Panc1 (cell line): ENCODE data around the gene VAT1. TPM values are rescaled to one million over a fixed set of nuclear protein-coding genes. Genes with fewer than 3 reads are reported as not detected.

ENCODE experiments used
- ATAC-seq: fragments of 200-7000 bp; cut with Tn5 transposase; 2 replicates; pipeline ENCODE4 v1.9.1; 2020; ENCODE audit warnings: mild to moderate bottlenecking, moderate library complexity
- BruUV-seq: library from RNA; stranded (reverse); fragments of 400-500 nt; replicated peaks from 2 replicates; lab custom pipeline; 2021; lab: Mats Ljungman, UMichigan
- CTCF ChIA-PET: fragments of 300-600 bp; sonication (Branson Sonifier 250); formaldehyde crosslinking; loops from one replicate; lab custom pipeline; 2022; ENCODE audit warnings: antibody characterized with exemption; lab: Charles Lee
- POLR2A ChIA-PET: fragments of 300-600 bp; sonication (Branson Sonifier 250); formaldehyde crosslinking; loops from one replicate; lab custom pipeline; 2022; ENCODE audit warnings: antibody characterized with exemption; lab: Charles Lee
- DNase-seq: peaks from one replicate; pipeline ENCODE4 v3.0.0-alpha.2; 2010; ENCODE audit warnings: low read depth, low spot score
- H3K27ac ChIP-seq: 2 replicates; pipeline ENCODE4 v1.5.1; 2011; ENCODE audit warnings: mild to moderate bottlenecking, low read length, inconsistent platforms
- H3K27me3 ChIP-seq: fragments of 200-500 bp; sonication (Bioruptor generic); 2 replicates; pipeline ENCODE4 v1.6.0; 2014; ENCODE audit warnings: low read length, inconsistent platforms; ENCODE audit not compliant: control insufficient read depth, insufficient read depth
- H3K36me3 ChIP-seq: fragments of 200-500 bp; sonication (Bioruptor generic); 2 replicates; pipeline ENCODE4 v1.5.1; 2014; ENCODE audit warnings: inconsistent platforms, mild to moderate bottlenecking, low read length, moderate library complexity; ENCODE audit not compliant: control insufficient read depth, insufficient read depth
- H3K4me1 ChIP-seq: 2 replicates; pipeline ENCODE4 v1.5.1; 2011; ENCODE audit warnings: inconsistent platforms, mild to moderate bottlenecking, low read length, moderate library complexity; ENCODE audit not compliant: control insufficient read depth, insufficient read depth
- H3K4me3 ChIP-seq, 2 experiments: 2 replicates each; pipeline ENCODE4 v1.5.1; 2011 to 2012; ENCODE audit warnings: low read depth in 2 of 2, low read length in 2 of 2, mild to moderate bottlenecking in 2 of 2, inconsistent platforms in 1 of 2, moderate library complexity in 1 of 2
- H3K9me3 ChIP-seq: fragments of 200-500 bp; sonication (Bioruptor generic); 2 replicates; pipeline ENCODE4 v1.5.1; 2014; ENCODE audit warnings: low read depth, mild to moderate bottlenecking, inconsistent platforms, low read length, moderate library complexity; ENCODE audit not compliant: control insufficient read depth, insufficient read depth
- POLR2AphosphoS5 ChIP-seq: IDR thresholded peaks from 2 replicates; pipeline ENCODE4 v1.6.1; 2012; ENCODE audit warnings: mild to moderate bottlenecking, low read depth, low read length, moderate library complexity
- SIN3A ChIP-seq: IDR thresholded peaks from 2 replicates; pipeline ENCODE4 v1.6.1; 2012; ENCODE audit warnings: low read depth, mild to moderate bottlenecking, low read length, moderate library complexity, borderline replicate concordance; ENCODE audit not compliant: insufficient read depth
- TCF7L2 ChIP-seq: IDR thresholded peaks from 2 replicates; pipeline ENCODE4 v1.6.1; 2011; ENCODE audit warnings: mild to moderate bottlenecking, low read depth, low read length, inconsistent platforms
- in situ Hi-C: cut with HindIII; loops from 2 replicates; pipeline ENCODE4 v1.10.0; 2016; ENCODE audit warnings: low sequenced_read_pairs, low pct_unique_long_range_greater_than_20kb
- intact Hi-C: fragments of 100-400 bp; cut with micrococcal nuclease; formaldehyde crosslinking; loops from one replicate; pipeline ENCODE4 v1.10.0; 2022; ENCODE audit not compliant: unreplicated experiment
- total RNA-seq: library from RNA; stranded (reverse); gene quantifications from one replicate; pipeline ENCODE4 v1.2.1, GENCODE V29; 2021; ENCODE audit not compliant: unreplicated experiment
- TF ChIP-seq, protein P1 (sequence below): fragments of 450-650 bp; IDR thresholded peaks from 2 replicates; pipeline ENCODE4 v1.5.1; 2017; ENCODE audit warnings: mild to moderate bottlenecking
- TF ChIP-seq, protein P2 (sequence below), 2 experiments: IDR thresholded peaks; 2 replicates each; pipeline ENCODE4 v1.6.1; 2011 to 2012; ENCODE audit warnings: low read depth in 2 of 2, control low read depth in 1 of 2, low read length in 1 of 2, mild to moderate bottlenecking in 1 of 2, moderate library complexity in 1 of 2; ENCODE audit not compliant: insufficient read depth in 1 of 2

The VAT1 gene
- total RNA-seq, 1 experiment from 2014 or later, result 169 TPM

DNA sequence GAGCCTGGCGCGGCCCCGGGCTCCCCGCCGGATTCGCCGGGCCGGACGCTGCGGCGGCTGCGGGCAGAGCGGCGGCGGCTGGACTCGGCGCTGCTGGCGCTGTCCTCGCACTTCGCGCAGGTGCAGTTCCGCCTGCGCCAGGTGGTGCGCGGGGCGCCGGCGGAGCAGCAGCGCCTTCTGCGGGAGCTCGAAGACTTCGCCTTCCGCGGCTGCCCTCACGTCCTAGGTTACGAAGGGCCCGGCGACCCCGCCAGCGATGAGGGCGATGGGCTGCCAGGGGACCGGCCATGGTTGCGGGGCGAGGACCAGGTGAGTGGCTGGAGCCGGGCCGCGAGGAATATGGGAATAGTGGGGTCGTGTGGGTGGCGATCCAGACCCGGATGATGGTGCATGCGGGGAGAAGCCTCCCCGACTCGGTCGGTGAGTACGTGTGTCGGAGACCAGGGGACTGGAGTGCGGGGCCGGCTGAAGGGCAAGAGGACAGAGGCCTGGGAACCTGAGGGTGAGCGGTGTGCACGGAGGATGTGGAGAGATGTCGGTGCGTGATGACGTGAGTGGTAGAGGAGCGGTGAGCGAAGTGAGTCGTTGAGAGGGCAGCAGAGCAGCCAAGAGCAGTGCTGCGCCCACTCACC, 41.3 kb downstream of the VAT1 start:
- CTCF ChIA-PET, result no interaction called here

DNA sequence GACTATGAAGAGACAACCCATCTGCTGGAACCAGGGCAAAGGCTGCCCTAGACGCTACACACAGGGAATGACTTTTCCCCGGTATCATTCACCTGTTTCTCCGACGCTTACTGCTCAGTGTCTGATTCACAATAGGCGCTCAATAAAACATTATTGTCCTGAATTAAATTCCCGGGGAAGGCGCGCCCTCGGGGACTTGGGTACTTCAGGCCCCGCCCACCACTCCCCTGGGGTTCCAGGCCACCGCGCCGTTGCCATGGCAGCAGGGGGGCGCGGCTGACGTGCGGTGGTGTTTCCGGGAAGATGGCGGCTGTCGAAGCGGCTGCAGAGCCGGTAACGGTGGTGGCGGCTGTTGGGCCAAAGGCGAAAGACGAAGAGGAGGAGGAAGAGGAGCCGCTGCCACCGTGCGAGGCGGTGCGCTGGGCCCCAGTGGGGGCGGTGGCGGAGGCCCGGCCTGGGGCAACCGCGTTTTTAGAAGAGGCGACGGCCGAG, 41.9 kb downstream of the VAT1 start, which contains the start of gene RUNDC1:
Gene RUNDC1, plus strand, starts transcription at position 292 of the 492 bp plus-strand sequence. Its CDS starts 12 bp downstream, at position 304.
- BruUV-seq, result no TSS peak
- H3K27ac ChIP-seq, result peak within 1 kb of the TSS; percentile 76
- intact Hi-C loops, result no loop called here
- ChIA-PET POLR2A (interaction anchor here (1.0 kb wide), 1 partner anchor 18 kb away, joined by 4 read pairs; the partner anchor contains the start of gene RPL27), CTCF (no interaction called here)
- DNase-seq, result no peak
- in situ Hi-C loops, result no loop called here
- 0 out of 2 replicates have a peak, but pooled peaks have one; percentile 67 for TF ChIP-seq SIN3A
- TF ChIP-seq POLR2AphosphoS5, result peak; percentile 54; the same call in 1 of the 2 replicates
- no peak for TF ChIP-seq TCF7L2
- no peaks in the 10 kb centered on the region; the same call in none of the 2 replicates for H3K36me3 ChIP-seq
- H3K4me1 ChIP-seq, result peaks cover 14% of the 10 kb centered on the region; the same call in 1 of the 2 replicates
- no peaks in the 10 kb centered on the region for H3K27me3 ChIP-seq
- H3K4me3 ChIP-seq, result peak within 1 kb of the TSS; percentile 68 to 78
- H3K9me3 ChIP-seq, result no peaks in the 10 kb centered on the region
- ATAC-seq, result peak; percentile 96

More for the DNA sequence above, 41.3 kb downstream of the VAT1 start:
- in situ Hi-C loops, result no loop called here
- intact Hi-C loops, result no loop called here
- DNase-seq, result no peak
- ATAC-seq, result peak; percentile 79
- Histone ChIP-seq H3K4me3 (peak overlapping the region; percentile 68 to 78), H3K4me1 (peaks cover 14% of the 10 kb centered on the region; the same call in 1 of the 2 replicates), H3K27ac (peak overlapping the region; percentile 48), H3K9me3 (no peaks in the 10 kb centered on the region), H3K36me3 (no peaks in the 10 kb centered on the region; the same call in none of the 2 replicates), H3K27me3 (no peaks in the 10 kb centered on the region)
- BruUV-seq, result TSS peak; percentile 90
- TF ChIP-seq, protein P1, sequence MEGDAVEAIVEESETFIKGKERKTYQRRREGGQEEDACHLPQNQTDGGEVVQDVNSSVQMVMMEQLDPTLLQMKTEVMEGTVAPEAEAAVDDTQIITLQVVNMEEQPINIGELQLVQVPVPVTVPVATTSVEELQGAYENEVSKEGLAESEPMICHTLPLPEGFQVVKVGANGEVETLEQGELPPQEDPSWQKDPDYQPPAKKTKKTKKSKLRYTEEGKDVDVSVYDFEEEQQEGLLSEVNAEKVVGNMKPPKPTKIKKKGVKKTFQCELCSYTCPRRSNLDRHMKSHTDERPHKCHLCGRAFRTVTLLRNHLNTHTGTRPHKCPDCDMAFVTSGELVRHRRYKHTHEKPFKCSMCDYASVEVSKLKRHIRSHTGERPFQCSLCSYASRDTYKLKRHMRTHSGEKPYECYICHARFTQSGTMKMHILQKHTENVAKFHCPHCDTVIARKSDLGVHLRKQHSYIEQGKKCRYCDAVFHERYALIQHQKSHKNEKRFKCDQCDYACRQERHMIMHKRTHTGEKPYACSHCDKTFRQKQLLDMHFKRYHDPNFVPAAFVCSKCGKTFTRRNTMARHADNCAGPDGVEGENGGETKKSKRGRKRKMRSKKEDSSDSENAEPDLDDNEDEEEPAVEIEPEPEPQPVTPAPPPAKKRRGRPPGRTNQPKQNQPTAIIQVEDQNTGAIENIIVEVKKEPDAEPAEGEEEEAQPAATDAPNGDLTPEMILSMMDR, result no peak
- TF ChIP-seq POLR2AphosphoS5 (no peak), TCF7L2 (no peak)
- POLR2A ChIA-PET, result interaction anchor here (0.6 kb wide), 1 partner anchor 10 kb away, joined by 3 read pairs; no protein-coding TSS in a partner anchor

DNA sequence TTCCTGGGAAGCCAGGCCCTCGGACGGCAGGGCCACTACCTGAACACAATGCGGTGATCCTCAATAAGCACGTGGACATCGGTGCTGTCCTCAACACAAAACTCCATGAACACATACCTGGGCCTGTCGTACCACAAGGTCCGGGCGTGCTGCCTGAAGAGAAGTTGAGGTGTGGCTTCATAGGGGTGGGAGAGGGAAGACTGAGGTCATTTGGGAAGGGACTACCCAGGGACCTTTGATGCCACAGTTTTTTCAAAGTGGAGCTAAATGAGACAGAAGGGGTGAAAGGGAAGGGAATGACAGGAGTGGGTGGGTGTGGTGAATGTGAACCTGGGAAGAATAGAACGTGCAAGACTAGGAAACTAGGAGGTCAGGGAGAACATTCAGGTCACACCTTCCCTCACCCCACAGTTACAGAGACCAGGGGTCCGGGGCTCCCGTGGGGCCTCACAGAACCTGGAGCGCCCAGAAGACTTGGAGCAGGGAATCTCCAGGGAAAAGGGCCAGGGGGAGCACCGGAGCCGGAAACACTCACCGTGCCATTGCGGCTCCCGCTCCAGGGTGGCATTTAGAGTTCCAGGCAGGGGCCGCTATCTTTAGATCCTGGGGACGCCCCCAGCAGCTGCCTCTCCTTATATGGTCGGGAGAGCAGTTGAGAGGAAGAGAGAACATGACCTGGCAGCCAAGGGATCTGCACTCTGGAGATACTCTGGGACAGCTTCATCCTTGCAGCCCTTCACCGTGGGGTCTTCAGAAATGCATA, 42.5 kb downstream of the VAT1 start, which contains the start of gene PTGES3L:
Gene PTGES3L, minus strand, starts transcription at position 570 of the 763 bp plus-strand sequence. Its CDS starts 27 bp downstream, at position 543.
- ChIA-PET CTCF (no interaction called here), POLR2A (interaction anchor here (1.0 kb wide), 1 partner anchor 19 kb away, joined by 4 read pairs; the partner anchor contains the start of gene RPL27)
- in situ Hi-C loops, result no loop called here
- ATAC-seq (peak; percentile 55), DNase-seq (no peak)
- no peaks in the 10 kb centered on the region; the same call in 1 of the 2 replicates for H3K36me3 ChIP-seq
- peaks cover 14% of the 10 kb centered on the region; the same call in 1 of the 2 replicates for H3K4me1 ChIP-seq
- no peaks in the 10 kb centered on the region for H3K9me3 ChIP-seq
- H3K27ac ChIP-seq, result peak within 1 kb of the TSS; percentile 76
- BruUV-seq, result no TSS peak
- intact Hi-C loops, result no loop called here
- peak within 1 kb of the TSS; percentile 68 to 78 for H3K4me3 ChIP-seq
- H3K27me3 ChIP-seq, result no peaks in the 10 kb centered on the region
- no peak for TF ChIP-seq POLR2AphosphoS5
- TF ChIP-seq, protein P1, result no peak
- TF ChIP-seq, protein P2, sequence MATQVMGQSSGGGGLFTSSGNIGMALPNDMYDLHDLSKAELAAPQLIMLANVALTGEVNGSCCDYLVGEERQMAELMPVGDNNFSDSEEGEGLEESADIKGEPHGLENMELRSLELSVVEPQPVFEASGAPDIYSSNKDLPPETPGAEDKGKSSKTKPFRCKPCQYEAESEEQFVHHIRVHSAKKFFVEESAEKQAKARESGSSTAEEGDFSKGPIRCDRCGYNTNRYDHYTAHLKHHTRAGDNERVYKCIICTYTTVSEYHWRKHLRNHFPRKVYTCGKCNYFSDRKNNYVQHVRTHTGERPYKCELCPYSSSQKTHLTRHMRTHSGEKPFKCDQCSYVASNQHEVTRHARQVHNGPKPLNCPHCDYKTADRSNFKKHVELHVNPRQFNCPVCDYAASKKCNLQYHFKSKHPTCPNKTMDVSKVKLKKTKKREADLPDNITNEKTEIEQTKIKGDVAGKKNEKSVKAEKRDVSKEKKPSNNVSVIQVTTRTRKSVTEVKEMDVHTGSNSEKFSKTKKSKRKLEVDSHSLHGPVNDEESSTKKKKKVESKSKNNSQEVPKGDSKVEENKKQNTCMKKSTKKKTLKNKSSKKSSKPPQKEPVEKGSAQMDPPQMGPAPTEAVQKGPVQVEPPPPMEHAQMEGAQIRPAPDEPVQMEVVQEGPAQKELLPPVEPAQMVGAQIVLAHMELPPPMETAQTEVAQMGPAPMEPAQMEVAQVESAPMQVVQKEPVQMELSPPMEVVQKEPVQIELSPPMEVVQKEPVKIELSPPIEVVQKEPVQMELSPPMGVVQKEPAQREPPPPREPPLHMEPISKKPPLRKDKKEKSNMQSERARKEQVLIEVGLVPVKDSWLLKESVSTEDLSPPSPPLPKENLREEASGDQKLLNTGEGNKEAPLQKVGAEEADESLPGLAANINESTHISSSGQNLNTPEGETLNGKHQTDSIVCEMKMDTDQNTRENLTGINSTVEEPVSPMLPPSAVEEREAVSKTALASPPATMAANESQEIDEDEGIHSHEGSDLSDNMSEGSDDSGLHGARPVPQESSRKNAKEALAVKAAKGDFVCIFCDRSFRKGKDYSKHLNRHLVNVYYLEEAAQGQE (IDR thresholded peaks at IDR 0.05; ENCODE audit: insufficient read depth in 1 of 2, low read depth in 2 of 2, low read length in 1 of 2), result no peak
- no peak for TF ChIP-seq TCF7L2
- TF ChIP-seq SIN3A, result no peak
